Measurements from ENCODE around the gene PCDH12. TPM values are rescaled to one million over a fixed set of nuclear protein-coding genes. Genes with fewer than 3 reads are reported as not detected.

The PCDH12 gene
- total and polyA plus RNA-seq, 8 donors = 0.32 to 1.7 (median 0.93) TPM

- no peaks in the 10 kb centered on the region for H3K36me3 ChIP-seq
- H3K4me3 ChIP-seq = no peak overlapping the region
- peaks cover 0 to 7% (median 0%) of the 10 kb centered on the region in 3 donors for H3K4me1 ChIP-seq
- intact Hi-C loops (cut with DNase I) = no loop called here
- H3K27me3 ChIP-seq = no peaks in the 10 kb centered on the region
- DNase-seq (no peak), ATAC-seq (no peak), FAIRE-seq (no peak)
- WGBS, 2 donors = 35 to 40% methylated on average over 3 of the region's 3 CpGs
- TF ChIP-seq CTCF (IDR thresholded peaks at IDR 0.05) = no peak
- H3K27ac ChIP-seq = no peak overlapping the region
- H3K9me3 ChIP-seq = no peaks in the 10 kb centered on the region
Observed at GRCh38 chr5:141963701-141964100, 5.7 kb upstream of the PCDH12 start.

GRCh38 chr5:141961466-141961865 is 3.5 kb upstream of the PCDH12 start:
- ATAC-seq = no peak
- Histone ChIP-seq H3K4me3 (no peak overlapping the region), H3K27ac (no peak overlapping the region), H3K9me3 (no peaks in the 10 kb centered on the region), H3K36me3 (no peaks in the 10 kb centered on the region), H3K27me3 (no peaks in the 10 kb centered on the region), H3K4me1 (peaks cover 0 to 3% (median 0%) of the 10 kb centered on the region in 3 donors)
- no peak for FAIRE-seq
- 81 to 91% methylated on average over 3 of the region's 3 CpGs for WGBS, 2 donors
- no peak for DNase-seq
- intact Hi-C loops (cut with DNase I) = no loop called here
- no peak for TF ChIP-seq CTCF (IDR thresholded peaks at IDR 0.05)

- H3K4me3 ChIP-seq = no peak overlapping the region
- no peaks in the 10 kb centered on the region for H3K9me3 ChIP-seq
- peak; percentile 78 to 90 (median 88) for DNase-seq
- WGBS, 2 donors = 25% methylated on average over 14 of the region's 14 CpGs
- no peaks in the 10 kb centered on the region for H3K36me3 ChIP-seq
- FAIRE-seq = peak; percentile 29
- no peaks in the 10 kb centered on the region for H3K27me3 ChIP-seq
- H3K4me1 ChIP-seq = peaks cover 0 to 3% (median 0%) of the 10 kb centered on the region in 3 donors
- TF ChIP-seq CTCF (IDR thresholded peaks at IDR 0.05) = peak; percentile 78 to 93 (median 84)
- intact Hi-C loops (cut with DNase I) = no loop called here
- peak; percentile 94 to 97 (median 95) for ATAC-seq
- no peak overlapping the region for H3K27ac ChIP-seq
Observed at GRCh38 chr5:141960449-141961323, 2.7 kb upstream of the PCDH12 start.

DNA sequence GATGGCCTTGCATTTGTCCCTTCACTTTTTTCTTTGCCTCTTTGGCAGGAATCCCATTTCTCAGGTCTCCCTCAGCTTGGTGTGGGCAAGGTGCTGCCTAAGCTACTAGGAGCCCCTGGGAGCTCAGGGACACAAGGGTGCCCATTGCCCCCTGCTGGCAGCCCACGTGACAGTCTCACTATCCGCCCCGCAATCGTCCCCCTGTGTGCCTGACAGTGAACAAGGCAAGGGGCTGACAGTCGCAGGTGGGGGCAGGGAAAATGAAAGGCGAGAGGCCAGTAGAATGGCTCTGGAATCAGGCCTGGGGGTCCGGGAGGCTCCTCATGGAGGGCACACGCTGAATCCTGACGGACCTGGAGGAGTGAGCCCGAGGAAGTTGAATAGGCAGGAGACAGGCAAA is 2.0 kb upstream of the PCDH12 start:
- no peaks in the 10 kb centered on the region for H3K9me3 ChIP-seq
- peaks cover 0 to 3% (median 0%) of the 10 kb centered on the region in 3 donors for H3K4me1 ChIP-seq
- H3K36me3 ChIP-seq = no peaks in the 10 kb centered on the region
- intact Hi-C loops (cut with DNase I) = no loop called here
- peak in 3 of 4 donors; percentile 34 to 39 (median 37) for ATAC-seq
- H3K4me3 ChIP-seq = no peak overlapping the region
- H3K27me3 ChIP-seq = no peaks in the 10 kb centered on the region
- H3K27ac ChIP-seq = no peak overlapping the region
- peak in 2 of 6 donors; percentile 37 to 73 for DNase-seq
- no peak for TF ChIP-seq CTCF (IDR thresholded peaks at IDR 0.05)
- WGBS, 2 donors = 46 to 54% methylated on average over 10 of the region's 10 CpGs
- FAIRE-seq = no peak

Data from pancreas (tissue), 10 donors.